Thyroid gland (tissue), 4 donors: ENCODE results near the gene COQ8A.

Experiments
- POLR2A ChIP-seq, 2 donors: fragments of 450-650 bp; IDR thresholded peaks; one replicate each; pipeline ENCODE4 v1.6.1; 2017; ENCODE audit warnings: antibody characterized with exemption in 2 of 2, mild to moderate bottlenecking in 2 of 2, moderate library complexity in 1 of 2
- TF ChIP-seq, protein P1 (sequence below), 6 experiments: fragments of 200-600 bp in 3 of 6; fragments of 450-650 bp in 3 of 6; sonication (generic) in 3 of 6; IDR thresholded peaks; one replicate each; pipeline ENCODE4 v1.5.1; 2016 to 2019; ENCODE audit warnings: antibody characterized with exemption in 6 of 6, mild to moderate bottlenecking in 2 of 6, inconsistent platforms in 1 of 6, moderate library complexity in 1 of 6

DNA sequence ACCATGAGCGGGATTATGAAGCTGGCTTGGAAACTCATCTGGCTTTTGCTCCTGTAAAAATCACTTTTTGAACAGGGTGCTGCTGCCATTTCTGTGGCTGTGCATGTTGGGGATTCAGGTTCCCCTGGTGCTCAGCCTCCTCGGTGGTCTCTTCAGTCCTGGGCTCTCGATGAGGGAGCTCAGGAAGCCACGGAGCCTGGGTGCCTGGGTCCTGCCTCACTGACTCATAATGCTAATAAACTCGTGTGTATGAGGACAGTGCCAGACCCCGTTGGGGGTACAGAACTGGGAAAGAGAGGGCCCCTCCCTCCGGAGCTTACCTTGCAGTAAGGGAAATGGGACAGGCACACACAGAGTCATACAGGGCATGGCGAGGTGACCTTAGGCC lies 5.8 kb downstream of the COQ8A start:
- TF ChIP-seq, protein P1, sequence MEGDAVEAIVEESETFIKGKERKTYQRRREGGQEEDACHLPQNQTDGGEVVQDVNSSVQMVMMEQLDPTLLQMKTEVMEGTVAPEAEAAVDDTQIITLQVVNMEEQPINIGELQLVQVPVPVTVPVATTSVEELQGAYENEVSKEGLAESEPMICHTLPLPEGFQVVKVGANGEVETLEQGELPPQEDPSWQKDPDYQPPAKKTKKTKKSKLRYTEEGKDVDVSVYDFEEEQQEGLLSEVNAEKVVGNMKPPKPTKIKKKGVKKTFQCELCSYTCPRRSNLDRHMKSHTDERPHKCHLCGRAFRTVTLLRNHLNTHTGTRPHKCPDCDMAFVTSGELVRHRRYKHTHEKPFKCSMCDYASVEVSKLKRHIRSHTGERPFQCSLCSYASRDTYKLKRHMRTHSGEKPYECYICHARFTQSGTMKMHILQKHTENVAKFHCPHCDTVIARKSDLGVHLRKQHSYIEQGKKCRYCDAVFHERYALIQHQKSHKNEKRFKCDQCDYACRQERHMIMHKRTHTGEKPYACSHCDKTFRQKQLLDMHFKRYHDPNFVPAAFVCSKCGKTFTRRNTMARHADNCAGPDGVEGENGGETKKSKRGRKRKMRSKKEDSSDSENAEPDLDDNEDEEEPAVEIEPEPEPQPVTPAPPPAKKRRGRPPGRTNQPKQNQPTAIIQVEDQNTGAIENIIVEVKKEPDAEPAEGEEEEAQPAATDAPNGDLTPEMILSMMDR (IDR thresholded peaks at IDR 0.05) = no peak
- TF ChIP-seq POLR2A (IDR thresholded peaks at IDR 0.05) = no peak
